Aorta (tissue), 5 donors: ENCODE measurements around the gene PLPP1. TPM values are rescaled to one million over a fixed set of nuclear protein-coding genes. Genes with fewer than 3 reads are reported as not detected.

Experiments
- ATAC-seq: fragments of 200-7000 bp; cut with Tn5 transposase; one replicate; pipeline ENCODE4 v1.9.1; 2022; ENCODE audit warnings: moderate library complexity; ENCODE audit not compliant: low FRiP score
- DNase-seq, 2 donors: peaks; one replicate each; pipeline ENCODE4 v3.0.0-alpha.2; 2020
- H3K27ac ChIP-seq, 2 donors: one replicate each; pipeline ENCODE4 v1.5.1; 2013; ENCODE audit warnings: low read length in 2 of 2, mild to moderate bottlenecking in 2 of 2, moderate library complexity in 2 of 2, control low read depth in 1 of 2, inconsistent platforms in 1 of 2, low read depth in 1 of 2
- H3K27me3 ChIP-seq, 2 donors: one replicate each; pipeline ENCODE4 v1.6.1; 2013; ENCODE audit warnings: control low read depth in 1 of 2, low read length in 1 of 2, mild to moderate bottlenecking in 1 of 2, moderate library complexity in 1 of 2; ENCODE audit not compliant: insufficient read depth in 2 of 2, control insufficient read depth in 1 of 2
- H3K36me3 ChIP-seq, 2 donors: one replicate each; pipeline ENCODE4 v1.6.1; 2013; ENCODE audit warnings: control low read depth in 1 of 2, low read length in 1 of 2, mild to moderate bottlenecking in 1 of 2; ENCODE audit not compliant: insufficient read depth in 2 of 2, control insufficient read depth in 1 of 2
- H3K4me1 ChIP-seq, 2 donors: one replicate each; pipeline ENCODE4 v1.6.1; 2013; ENCODE audit warnings: low read length in 2 of 2, control low read depth in 1 of 2, mild to moderate bottlenecking in 1 of 2, moderate library complexity in 1 of 2; ENCODE audit not compliant: insufficient read depth in 2 of 2, control insufficient read depth in 1 of 2
- H3K4me3 ChIP-seq, 2 donors: one replicate each; pipeline ENCODE4 v1.5.1; 2013; ENCODE audit warnings: low read length in 2 of 2, control low read depth in 1 of 2, mild to moderate bottlenecking in 1 of 2
- H3K9me3 ChIP-seq: one replicate; pipeline ENCODE4 v1.6.1; 2013; ENCODE audit warnings: mild to moderate bottlenecking, low read length; ENCODE audit not compliant: control insufficient read depth
- WGBS, 2 donors: extraction: QIAGEN DNeasy Blood & Tissue Kit; methylation state at CpG; one replicate each; pipeline ENCODE4 v1.1.7; 2013; 5-methylcytosine and 5-hydroxymethylcytosine counted together
- intact Hi-C, 2 donors: fragments of 100-400 bp; cut with DNase I; formaldehyde crosslinking; loops; one replicate each; pipeline versions ENCODE4 v1.14.2 to v1.15.0; 2022
- polyA plus RNA-seq, 2 donors: library from polyadenylated mRNA; stranded (reverse); fragments of 200-250 nt; gene quantifications; one replicate each; pipeline ENCODE4 v1.2.3, GENCODE V29; 2013
- total RNA-seq, 2 donors: library from RNA; stranded (reverse); fragmentation: NEBNext Ultra II Directional; extraction: Animal tissue kit (Norgen Biotek cat#: 25700); gene quantifications; one replicate each; pipeline ENCODE4 v1.2.1, GENCODE V29; 2021
- donor health status: healthy with polysubstance abuse.
- donor health status: Bipolar disorder and iron deficiency.
- donor health status: DM: no; HTN: no; CAD: no.
- donor health status: DM: no; HTN: no; CAD: no.
- donor health status: DM: yes; HTN: yes; CAD: no.

PLPP1 gene
- total and polyA plus RNA-seq, 4 donors, result 104 to 535 (median 170) TPM

GRCh38 chr5:55572600-55572999, 37.8 kb upstream of the PLPP1 start:
- H3K4me1 ChIP-seq, result peaks cover 0 to 2% of the 10 kb centered on the region in 2 donors
- no peak overlapping the region for H3K27ac ChIP-seq
- intact Hi-C loops, result no loop called here
- no peaks in the 10 kb centered on the region for H3K36me3 ChIP-seq
- WGBS, 2 donors, result 95 to 97% methylated on average over 4 of the region's 4 CpGs
- ATAC-seq (no peak), DNase-seq (no peak)
- no peaks in the 10 kb centered on the region for H3K27me3 ChIP-seq
- H3K4me3 ChIP-seq, result no peak overlapping the region
- H3K9me3 ChIP-seq, result no peaks in the 10 kb centered on the region

GRCh38 chr5:55572020-55572419, 37.3 kb upstream of the PLPP1 start:
- Histone ChIP-seq H3K4me3 (no peak overlapping the region), H3K36me3 (no peaks in the 10 kb centered on the region), H3K9me3 (no peaks in the 10 kb centered on the region), H3K27me3 (no peaks in the 10 kb centered on the region), H3K27ac (no peak overlapping the region), H3K4me1 (peaks cover 0 to 2% of the 10 kb centered on the region in 2 donors)
- DNase-seq (no peak), ATAC-seq (no peak)
- intact Hi-C loops, result no loop called here

DNA sequence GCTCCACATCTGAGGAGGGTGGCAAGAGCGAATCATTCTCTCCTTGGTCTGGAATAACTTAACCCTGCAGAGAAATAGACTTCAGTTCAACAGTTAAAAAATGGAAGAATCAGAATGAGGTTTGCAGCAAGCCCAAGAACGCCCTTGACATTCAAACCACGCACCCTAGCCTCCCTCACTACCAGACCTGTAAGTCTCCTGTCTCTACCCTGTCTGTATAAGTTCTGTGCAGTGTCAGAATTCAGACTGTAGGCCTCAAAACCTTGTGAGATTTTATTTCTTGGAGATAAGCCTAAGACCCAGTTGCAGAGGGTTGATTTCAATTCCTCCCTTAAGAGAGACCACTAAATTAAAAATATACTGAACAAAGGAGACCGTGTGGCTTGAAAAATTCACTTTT, 35.8 kb upstream of the PLPP1 start:
- ATAC-seq (no peak), DNase-seq (no peak)
- H3K36me3 ChIP-seq, result no peaks in the 10 kb centered on the region
- H3K27ac ChIP-seq, result peak overlapping the region; percentile 84 to 97
- H3K4me1 ChIP-seq, result peaks cover 0 to 2% of the 10 kb centered on the region in 2 donors
- no peak overlapping the region for H3K4me3 ChIP-seq
- 73% methylated on average over 4 of the region's 4 CpGs for WGBS, 2 donors
- intact Hi-C loops, result no loop called here
- no peaks in the 10 kb centered on the region for H3K9me3 ChIP-seq
- H3K27me3 ChIP-seq, result no peaks in the 10 kb centered on the region

- Histone ChIP-seq H3K4me3 (no peak overlapping the region), H3K4me1 (peaks cover 0 to 2% of the 10 kb centered on the region in 2 donors), H3K9me3 (no peaks in the 10 kb centered on the region), H3K27ac (peak overlapping the region; percentile 47 to 97), H3K27me3 (no peaks in the 10 kb centered on the region), H3K36me3 (no peaks in the 10 kb centered on the region)
- ATAC-seq, result no peak
- intact Hi-C loops, result no loop called here
- DNase-seq, result no peak
- 38 to 45% methylated on average over 2 of the region's 2 CpGs for WGBS, 2 donors
These were observed 35.3 kb upstream of the PLPP1 start for GRCh38 chr5:55570026-55570425.

GRCh38 chr5:55569513-55569865, 34.7 kb upstream of the PLPP1 start:
- WGBS, 2 donors, result 42 to 45% methylated on average over 3 of the region's 3 CpGs

DNA sequence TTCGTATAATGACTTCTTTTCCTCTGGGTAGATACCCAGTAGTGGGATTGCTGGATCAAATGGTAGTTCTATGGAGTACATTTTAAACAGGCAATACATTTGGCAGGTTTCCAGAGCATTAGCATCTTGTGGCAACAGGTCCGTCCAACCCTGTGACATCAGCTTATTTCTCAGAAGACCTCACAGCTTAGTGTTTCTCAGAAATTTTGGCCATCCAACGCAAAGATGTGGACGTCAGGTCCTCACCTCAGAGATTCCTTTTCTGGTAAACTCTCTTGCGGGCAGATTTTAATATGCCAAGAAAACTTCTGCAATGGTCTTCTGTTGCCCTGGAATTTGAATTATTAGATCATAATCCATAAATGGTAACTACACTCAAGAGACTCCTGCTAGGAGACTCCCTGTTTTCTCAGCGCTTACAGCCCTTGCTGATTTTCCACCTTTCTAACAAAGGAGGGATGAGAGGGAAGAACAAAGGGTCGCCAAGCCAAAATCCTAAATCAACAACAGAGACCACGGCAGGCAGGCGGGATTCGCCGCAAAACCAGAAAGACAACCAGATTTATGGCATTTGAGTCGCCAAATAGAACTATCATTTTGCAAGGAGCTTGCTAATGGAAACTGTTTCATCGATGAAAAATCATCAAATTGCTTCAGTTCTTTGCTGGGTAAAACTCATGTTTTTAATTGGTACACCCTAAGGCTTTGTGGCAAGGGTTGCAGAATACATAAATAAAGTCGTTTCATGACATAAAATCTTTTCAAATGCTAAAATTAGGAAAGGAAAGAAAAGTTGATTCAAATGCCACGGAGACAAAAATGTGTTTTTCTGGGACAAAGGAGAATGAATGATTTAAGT, 34.1 kb upstream of the PLPP1 start:
- intact Hi-C loops, result loop anchor here (1.0 to 5.0 kb wide), 3 partner anchors 32 to 33 kb away; no protein-coding TSS in a partner anchor
- Histone ChIP-seq H3K27ac (peak overlapping the region; percentile 99 to 100), H3K4me3 (peak overlapping the region in 1 of 2 donors; percentile 38), H3K4me1 (peaks cover 0 to 2% of the 10 kb centered on the region in 2 donors), H3K27me3 (no peaks in the 10 kb centered on the region), H3K9me3 (no peaks in the 10 kb centered on the region), H3K36me3 (no peaks in the 10 kb centered on the region)
- 10 to 14% methylated on average over 15 of the region's 15 CpGs for WGBS, 2 donors
- ATAC-seq, result peak; percentile 83
- no peak for DNase-seq

More at GRCh38 chr5:55569513-55569865, 34.7 kb upstream of the PLPP1 start:
- H3K27ac ChIP-seq, result peak overlapping the region; percentile 47 to 95
- H3K4me1 ChIP-seq, result peaks cover 0 to 2% of the 10 kb centered on the region in 2 donors
- no peaks in the 10 kb centered on the region for H3K27me3 ChIP-seq
- peak; percentile 79 for ATAC-seq
- intact Hi-C loops, result loop anchor here (1.0 to 5.0 kb wide), 3 partner anchors 33 kb away; no protein-coding TSS in a partner anchor
- H3K9me3 ChIP-seq, result no peaks in the 10 kb centered on the region
- H3K4me3 ChIP-seq, result no peak overlapping the region
- DNase-seq, result no peak
- no peaks in the 10 kb centered on the region for H3K36me3 ChIP-seq

- no peak overlapping the region for H3K27ac ChIP-seq
- 94 to 99% methylated on average over 3 of the region's 3 CpGs for WGBS, 2 donors
- H3K4me3 ChIP-seq, result no peak overlapping the region
- no peaks in the 10 kb centered on the region for H3K4me1 ChIP-seq
- H3K9me3 ChIP-seq, result no peaks in the 10 kb centered on the region
- intact Hi-C loops, result loop anchor here in 1 of 2 donors (5.0 kb wide), 1 partner anchor 38 kb away; no protein-coding TSS in a partner anchor
- no peaks in the 10 kb centered on the region for H3K27me3 ChIP-seq
- H3K36me3 ChIP-seq, result no peaks in the 10 kb centered on the region
- no peak for DNase-seq
- ATAC-seq, result no peak
These were observed 30.0 kb upstream of the PLPP1 start for GRCh38 chr5:55564721-55565120.

DNA sequence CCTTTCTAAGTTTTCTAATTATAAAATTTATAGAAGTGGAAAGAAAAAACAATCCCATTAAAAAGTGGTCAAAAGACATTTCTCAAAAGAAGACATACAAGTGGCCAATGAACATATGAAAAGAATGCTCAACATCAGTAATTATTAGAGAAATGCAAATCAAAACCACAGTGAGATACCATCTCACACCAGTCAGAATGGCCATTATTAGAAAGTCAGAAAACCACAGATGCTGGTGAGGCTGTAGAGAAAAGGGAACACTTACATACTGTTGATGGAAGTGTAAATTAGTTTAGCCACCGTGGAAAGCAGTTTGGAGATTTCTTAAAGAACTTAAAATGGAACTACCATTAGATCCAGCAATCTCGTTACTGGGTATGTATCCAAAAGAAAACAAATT, 23.7 kb upstream of the PLPP1 start:
- no peaks in the 10 kb centered on the region for H3K4me1 ChIP-seq
- H3K27me3 ChIP-seq, result no peaks in the 10 kb centered on the region
- no peaks in the 10 kb centered on the region for H3K9me3 ChIP-seq
- no peaks in the 10 kb centered on the region for H3K36me3 ChIP-seq
- no peak overlapping the region for H3K27ac ChIP-seq
- H3K4me3 ChIP-seq, result no peak overlapping the region
- DNase-seq (no peak), ATAC-seq (no peak)
- 86 to 90% methylated on average over 2 of the region's 2 CpGs for WGBS, 2 donors
- intact Hi-C loops, result no loop called here

- Histone ChIP-seq H3K9me3 (no peaks in the 10 kb centered on the region), H3K4me3 (no peak overlapping the region), H3K4me1 (no peaks in the 10 kb centered on the region), H3K27ac (no peak overlapping the region), H3K36me3 (no peaks in the 10 kb centered on the region), H3K27me3 (no peaks in the 10 kb centered on the region)
- ATAC-seq (no peak), DNase-seq (no peak)
- intact Hi-C loops, result no loop called here
- WGBS, 2 donors, result 93 to 95% methylated on average over 3 of the region's 3 CpGs
These were observed 22.4 kb upstream of the PLPP1 start for GRCh38 chr5:55557123-55557522.
